GM23338 (cell line): ENCODE results near the gene ADAM30. TPM values are rescaled to one million over a fixed set of nuclear protein-coding genes. Genes with fewer than 3 reads are reported as not detected.

Source experiments
- ATAC-seq: fragments of 200-7000 bp; cut with Tn5 transposase; 3 replicates; pipeline ENCODE4 v1.9.1; 2020
- DNase-seq: peaks from one replicate; pipeline ENCODE4 v3.0.0-alpha.2; 2015; ENCODE audit warnings: low spot score
- H2AFZ ChIP-seq: fragments of 200-600 bp; sonication (generic); 2 replicates; pipeline ENCODE4 v1.8.0; 2016; ENCODE audit warnings: antibody characterized with exemption, mild to moderate bottlenecking, moderate library complexity
- H3F3A ChIP-seq: fragments of 200-600 bp; sonication (generic); replicated peaks from 2 replicates; pipeline ENCODE4 v1.8.0; 2017; ENCODE audit warnings: antibody characterized with exemption, mixed run types, low read depth
- H3K27ac ChIP-seq: fragments of 200-600 bp; sonication (generic); 2 replicates; pipeline ENCODE4 v1.6.1; 2016; ENCODE audit warnings: low read depth
- H3K27me3 ChIP-seq: fragments of 200-600 bp; sonication (generic); 2 replicates; pipeline ENCODE4 v1.8.0; 2016; ENCODE audit warnings: mild to moderate bottlenecking, mixed run types, moderate library complexity; ENCODE audit not compliant: insufficient read depth
- H3K36me3 ChIP-seq: fragments of 200-600 bp; sonication (generic); 2 replicates; pipeline ENCODE4 v1.8.0; 2016; ENCODE audit warnings: mild to moderate bottlenecking; ENCODE audit not compliant: insufficient read depth
- H3K4me1 ChIP-seq: fragments of 200-600 bp; sonication (generic); 2 replicates; pipeline ENCODE4 v1.8.0; 2016; ENCODE audit warnings: mild to moderate bottlenecking, moderate library complexity; ENCODE audit not compliant: insufficient read depth
- H3K4me2 ChIP-seq: fragments of 200-600 bp; sonication (generic); 2 replicates; pipeline ENCODE4 v1.7.1; 2017; ENCODE audit warnings: mixed run types
- H3K4me3 ChIP-seq: fragments of 200-600 bp; sonication (generic); 2 replicates; pipeline ENCODE4 v1.6.1; 2016; ENCODE audit warnings: mixed run types
- H3K79me2 ChIP-seq: fragments of 200-600 bp; sonication (generic); replicated peaks from 2 replicates; pipeline ENCODE4 v1.8.0; 2017; ENCODE audit warnings: mild to moderate bottlenecking; ENCODE audit not compliant: insufficient read depth
- H3K9me2 ChIP-seq: fragments of 200-600 bp; sonication (generic); 2 replicates; pipeline ENCODE4 v1.8.0; 2017; ENCODE audit not compliant: insufficient read depth
- H4K20me1 ChIP-seq: fragments of 200-600 bp; sonication (generic); replicated peaks from 2 replicates; pipeline ENCODE4 v1.8.0; 2017; ENCODE audit warnings: mild to moderate bottlenecking; ENCODE audit not compliant: insufficient read depth
- H3K27ac Mint-ChIP-seq: 2 replicates; pipeline ENCODE4 v1.8.0; 2020; ENCODE audit warnings: inconsistent platforms, mild to moderate bottlenecking, moderate library complexity, mixed read lengths
- H3K27me3 Mint-ChIP-seq: 3 replicates; pipeline ENCODE4 v1.8.0; 2022; ENCODE audit warnings: low read depth, mild to moderate bottlenecking, moderate library complexity, mixed read lengths, inconsistent platforms; ENCODE audit not compliant: insufficient read depth, poor library complexity
- H3K36me3 Mint-ChIP-seq: 3 replicates; pipeline ENCODE4 v1.8.0; 2021; ENCODE audit warnings: low read depth, mild to moderate bottlenecking, inconsistent platforms, moderate library complexity, mixed read lengths
- H3K4me1 Mint-ChIP-seq: 3 replicates; pipeline ENCODE4 v1.8.0; 2020; ENCODE audit warnings: mild to moderate bottlenecking, inconsistent platforms, mixed read lengths
- H3K4me3 Mint-ChIP-seq: 3 replicates; pipeline ENCODE4 v1.8.0; 2021; ENCODE audit warnings: moderate library complexity, mild to moderate bottlenecking, inconsistent platforms, mixed read lengths
- H3K9me3 Mint-ChIP-seq: 3 replicates; pipeline ENCODE4 v1.8.0; 2020; ENCODE audit warnings: moderate library complexity, mild to moderate bottlenecking, inconsistent platforms, mixed read lengths
- EZH2 ChIP-seq: fragments of 200-600 bp; sonication (generic); IDR thresholded peaks from one replicate; pipeline ENCODE4 v1.8.0; 2017; ENCODE audit warnings: antibody characterized with exemption, mild to moderate bottlenecking, low read depth; ENCODE audit not compliant: unreplicated experiment
- EZH2phosphoT487 ChIP-seq: fragments of 200-600 bp; sonication (generic); IDR thresholded peaks from one replicate; pipeline ENCODE4 v1.8.1; 2018; ENCODE audit warnings: antibody characterized with exemption; ENCODE audit not compliant: unreplicated experiment
- JUNB ChIP-seq: IDR thresholded peaks from one replicate; pipeline ENCODE4 v1.6.1; 2016; ENCODE audit warnings: antibody characterized with exemption; ENCODE audit not compliant: unreplicated experiment
- NANOG ChIP-seq: IDR thresholded peaks from 2 replicates; pipeline ENCODE4 v1.6.1; 2016; ENCODE audit warnings: antibody characterized with exemption, borderline replicate concordance
- POLR2AphosphoS5 ChIP-seq: IDR thresholded peaks from 2 replicates; pipeline ENCODE4 v1.6.1; 2016; ENCODE audit warnings: antibody characterized with exemption, low read depth
- STAT1 ChIP-seq: IDR thresholded peaks from one replicate; pipeline ENCODE4 v1.6.1; 2016; ENCODE audit warnings: antibody characterized with exemption; ENCODE audit not compliant: unreplicated experiment
- ZNF114 ChIP-seq: fragments of 250-450 bp; sonication (Bioruptor Pico); IDR thresholded peaks from 2 replicates; pipeline ENCODE4 v1.5.0; 2020; ENCODE audit warnings: mild to moderate bottlenecking, moderate library complexity
- ZNF331 ChIP-seq: fragments of 250-450 bp; sonication (Bioruptor Pico); IDR thresholded peaks from 2 replicates; pipeline ENCODE4 v1.5.0; 2020; ENCODE audit warnings: low read depth, mild to moderate bottlenecking, moderate library complexity
- ZNF462 ChIP-seq: fragments of 250-450 bp; sonication (Bioruptor Pico); IDR thresholded peaks from 2 replicates; pipeline ENCODE4 v1.5.0; 2020; ENCODE audit warnings: mild to moderate bottlenecking, moderate library complexity
- polyA plus RNA-seq: library from polyadenylated mRNA; unstranded; fragments of >200 nt; fragmentation: Nextera tagmentation; extraction: Ambion mirVana; gene quantifications from 2 replicates; pipeline ENCODE4 v1.2.1, GENCODE V29; 2016
- total RNA-seq: library from RNA; depleted of rRNA; stranded (reverse); fragments of >200 nt; shearing (Covaris generic); gene quantifications from 2 replicates; pipeline ENCODE4 v1.2.3, GENCODE V29; 2014
- TF ChIP-seq, protein P1 (sequence below): IDR thresholded peaks from 2 replicates; pipeline ENCODE4 v1.6.1; 2016; ENCODE audit warnings: antibody characterized with exemption
- TF ChIP-seq, protein P2 (sequence below): IDR thresholded peaks from one replicate; pipeline ENCODE4 v1.6.1; 2018; ENCODE audit warnings: antibody characterized with exemption; ENCODE audit not compliant: unreplicated experiment

Gene ADAM30
- total and polyA plus RNA-seq, 2 experiments from 2014 or later, result not detected

DNA sequence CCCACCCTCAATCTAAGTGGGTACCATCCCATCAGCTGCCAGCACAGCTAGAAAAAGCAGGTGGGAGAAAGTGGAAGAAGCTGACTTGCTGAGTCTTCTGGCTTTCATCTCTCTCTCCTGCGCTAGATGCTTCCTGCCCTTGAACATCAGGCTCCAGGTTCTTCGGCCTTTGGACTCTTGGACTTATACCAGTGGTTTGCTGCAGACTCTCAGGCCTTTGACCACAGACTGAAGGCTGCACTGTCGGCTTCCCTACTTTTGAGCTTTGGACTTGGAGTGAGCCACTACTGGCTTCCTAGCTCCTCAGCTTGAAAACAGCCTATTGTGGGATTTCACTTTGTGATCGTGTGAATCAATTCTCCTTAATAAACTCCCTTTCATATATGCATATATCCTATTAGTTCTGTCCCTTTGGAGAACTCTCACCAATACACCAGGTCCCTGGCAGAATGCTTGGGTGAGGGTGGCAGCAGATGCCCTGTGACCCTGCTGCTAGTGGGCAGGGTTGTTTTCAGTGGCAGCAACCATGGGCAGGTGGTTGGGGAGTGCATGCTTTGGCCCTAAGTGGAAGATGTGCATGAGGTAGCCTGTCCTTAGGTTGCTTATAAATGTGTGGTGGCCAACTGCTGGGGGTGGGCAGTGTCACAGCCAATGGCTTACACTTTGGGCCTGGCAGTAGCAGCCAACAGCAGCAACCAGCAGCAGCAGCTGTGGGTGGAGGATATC, 10.8 kb upstream of the ADAM30 start (continued):
- TF ChIP-seq JUNB, result no peak
- TF ChIP-seq EZH2phosphoT487, result no peak
- no peak for TF ChIP-seq POLR2AphosphoS5
- TF ChIP-seq ZNF462 (CRISPR knock-in tag), result no peak
- no peak for TF ChIP-seq ZNF331
- TF ChIP-seq STAT1, result no peak

DNA sequence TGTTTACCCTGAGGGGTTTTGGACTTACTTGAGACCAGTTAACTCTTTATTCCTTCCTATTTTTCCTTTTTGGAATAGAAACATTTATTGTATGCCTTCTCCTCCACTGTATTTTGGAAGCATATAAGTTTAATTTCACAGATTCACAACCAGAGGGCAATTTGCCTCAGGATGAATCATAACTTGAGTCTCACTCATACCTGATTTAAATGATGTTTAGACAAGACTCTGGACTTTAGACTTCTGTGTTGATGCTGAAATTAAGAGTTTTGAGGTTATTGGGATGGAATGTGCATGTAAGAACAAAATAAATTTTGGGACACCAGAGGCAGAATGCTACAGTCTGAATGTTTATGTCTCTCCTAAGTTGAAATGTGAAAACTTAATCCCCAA, 7.1 kb upstream of the ADAM30 start:
- H3K27ac Mint-ChIP-seq, result no peak overlapping the region
- H3K36me3 ChIP-seq, result no peaks in the 10 kb centered on the region
- H3K79me2 ChIP-seq, result no peaks in the 10 kb centered on the region
- H3F3A ChIP-seq, result no peaks in the 10 kb centered on the region
- H3K4me1 ChIP-seq, result no peaks in the 10 kb centered on the region
- no peak overlapping the region for H2AFZ ChIP-seq
- no peak overlapping the region for H3K27ac ChIP-seq
- H3K4me3 ChIP-seq, result no peak overlapping the region
- H3K4me2 ChIP-seq, result no peak overlapping the region
- ATAC-seq, result no peak
- no peaks in the 10 kb centered on the region for H3K9me3 Mint-ChIP-seq
- no peaks in the 10 kb centered on the region for H3K9me2 ChIP-seq
- H3K4me1 Mint-ChIP-seq, result no peaks in the 10 kb centered on the region
- no peak for DNase-seq
- H3K36me3 Mint-ChIP-seq, result no peaks in the 10 kb centered on the region
- H4K20me1 ChIP-seq, result no peaks in the 10 kb centered on the region
- no peak overlapping the region for H3K4me3 Mint-ChIP-seq
- H3K27me3 ChIP-seq, result no peaks in the 10 kb centered on the region
- H3K27me3 Mint-ChIP-seq, result peaks cover 3% of the 10 kb centered on the region
- TF ChIP-seq ZNF114 (CRISPR knock-in tag) (no peak), EZH2 (no peak), POLR2AphosphoS5 (no peak), NANOG (no peak)
- TF ChIP-seq, protein P1, sequence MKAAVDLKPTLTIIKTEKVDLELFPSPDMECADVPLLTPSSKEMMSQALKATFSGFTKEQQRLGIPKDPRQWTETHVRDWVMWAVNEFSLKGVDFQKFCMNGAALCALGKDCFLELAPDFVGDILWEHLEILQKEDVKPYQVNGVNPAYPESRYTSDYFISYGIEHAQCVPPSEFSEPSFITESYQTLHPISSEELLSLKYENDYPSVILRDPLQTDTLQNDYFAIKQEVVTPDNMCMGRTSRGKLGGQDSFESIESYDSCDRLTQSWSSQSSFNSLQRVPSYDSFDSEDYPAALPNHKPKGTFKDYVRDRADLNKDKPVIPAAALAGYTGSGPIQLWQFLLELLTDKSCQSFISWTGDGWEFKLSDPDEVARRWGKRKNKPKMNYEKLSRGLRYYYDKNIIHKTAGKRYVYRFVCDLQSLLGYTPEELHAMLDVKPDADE, result no peak
- TF ChIP-seq, protein P2, sequence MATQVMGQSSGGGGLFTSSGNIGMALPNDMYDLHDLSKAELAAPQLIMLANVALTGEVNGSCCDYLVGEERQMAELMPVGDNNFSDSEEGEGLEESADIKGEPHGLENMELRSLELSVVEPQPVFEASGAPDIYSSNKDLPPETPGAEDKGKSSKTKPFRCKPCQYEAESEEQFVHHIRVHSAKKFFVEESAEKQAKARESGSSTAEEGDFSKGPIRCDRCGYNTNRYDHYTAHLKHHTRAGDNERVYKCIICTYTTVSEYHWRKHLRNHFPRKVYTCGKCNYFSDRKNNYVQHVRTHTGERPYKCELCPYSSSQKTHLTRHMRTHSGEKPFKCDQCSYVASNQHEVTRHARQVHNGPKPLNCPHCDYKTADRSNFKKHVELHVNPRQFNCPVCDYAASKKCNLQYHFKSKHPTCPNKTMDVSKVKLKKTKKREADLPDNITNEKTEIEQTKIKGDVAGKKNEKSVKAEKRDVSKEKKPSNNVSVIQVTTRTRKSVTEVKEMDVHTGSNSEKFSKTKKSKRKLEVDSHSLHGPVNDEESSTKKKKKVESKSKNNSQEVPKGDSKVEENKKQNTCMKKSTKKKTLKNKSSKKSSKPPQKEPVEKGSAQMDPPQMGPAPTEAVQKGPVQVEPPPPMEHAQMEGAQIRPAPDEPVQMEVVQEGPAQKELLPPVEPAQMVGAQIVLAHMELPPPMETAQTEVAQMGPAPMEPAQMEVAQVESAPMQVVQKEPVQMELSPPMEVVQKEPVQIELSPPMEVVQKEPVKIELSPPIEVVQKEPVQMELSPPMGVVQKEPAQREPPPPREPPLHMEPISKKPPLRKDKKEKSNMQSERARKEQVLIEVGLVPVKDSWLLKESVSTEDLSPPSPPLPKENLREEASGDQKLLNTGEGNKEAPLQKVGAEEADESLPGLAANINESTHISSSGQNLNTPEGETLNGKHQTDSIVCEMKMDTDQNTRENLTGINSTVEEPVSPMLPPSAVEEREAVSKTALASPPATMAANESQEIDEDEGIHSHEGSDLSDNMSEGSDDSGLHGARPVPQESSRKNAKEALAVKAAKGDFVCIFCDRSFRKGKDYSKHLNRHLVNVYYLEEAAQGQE, result no peak
